ENCODE data around the gene KCNA2.

Gene KCNA2

GRCh38 chr1:110635434-110635833 is 29.3 kb upstream of the KCNA2 start:
- Mint-ChIP-seq H3K4me3 (peak overlapping the region; percentile 30 to 42), H3K27me3 (peaks cover 0 to 6% of the 10 kb centered on the region in 2 donors), H3K27ac (peak overlapping the region; percentile 62), H3K9me3 (no peaks in the 10 kb centered on the region), H3K36me3 (no peaks in the 10 kb centered on the region), H3K4me1 (peaks cover 48 to 58% of the 10 kb centered on the region in 2 donors)
- ATAC-seq (replicated peaks) (no peak), DNase-seq (no peak)

- peak; percentile 81 for DNase-seq
- H3K27ac Mint-ChIP-seq = peak overlapping the region; percentile 73
- H3K4me3 Mint-ChIP-seq = peak overlapping the region; percentile 12 to 30
- no peaks in the 10 kb centered on the region for H3K9me3 Mint-ChIP-seq
- peaks cover 42 to 55% of the 10 kb centered on the region in 2 donors for H3K4me1 Mint-ChIP-seq
- H3K36me3 Mint-ChIP-seq = no peaks in the 10 kb centered on the region
- ATAC-seq (replicated peaks) = peak; percentile 82 to 84
- H3K27me3 Mint-ChIP-seq = no peaks in the 10 kb centered on the region
Observed at GRCh38 chr1:110634455-110635311, 28.5 kb upstream of the KCNA2 start.

GRCh38 chr1:110634086-110634454 is 27.9 kb upstream of the KCNA2 start:
- H3K4me3 Mint-ChIP-seq = no peak overlapping the region

GRCh38 chr1:110633646-110634030 is 27.5 kb upstream of the KCNA2 start:
- Mint-ChIP-seq H3K27ac (no peak overlapping the region), H3K4me1 (peaks cover 38 to 55% of the 10 kb centered on the region in 2 donors), H3K27me3 (no peaks in the 10 kb centered on the region), H3K9me3 (no peaks in the 10 kb centered on the region), H3K4me3 (no peak overlapping the region), H3K36me3 (no peaks in the 10 kb centered on the region)
- ATAC-seq (replicated peaks) = no peak
- no peak for DNase-seq

More at GRCh38 chr1:110634086-110634454, 27.9 kb upstream of the KCNA2 start:
- no peaks in the 10 kb centered on the region for H3K36me3 Mint-ChIP-seq
- H3K27me3 Mint-ChIP-seq = no peaks in the 10 kb centered on the region
- H3K4me1 Mint-ChIP-seq = peaks cover 38 to 55% of the 10 kb centered on the region in 2 donors
- no peak overlapping the region for H3K27ac Mint-ChIP-seq
- ATAC-seq (replicated peaks) (no peak), DNase-seq (no peak)
- no peaks in the 10 kb centered on the region for H3K9me3 Mint-ChIP-seq

- Mint-ChIP-seq H3K4me1 (peaks cover 38 to 50% of the 10 kb centered on the region in 2 donors), H3K27me3 (no peaks in the 10 kb centered on the region), H3K9me3 (no peaks in the 10 kb centered on the region), H3K4me3 (no peak overlapping the region), H3K27ac (no peak overlapping the region), H3K36me3 (no peaks in the 10 kb centered on the region)
- no peak for ATAC-seq (replicated peaks)
- no peak for DNase-seq
Observed at GRCh38 chr1:110631836-110632620, 25.9 kb upstream of the KCNA2 start.

- Mint-ChIP-seq H3K27me3 (no peaks in the 10 kb centered on the region), H3K27ac (no peak overlapping the region), H3K36me3 (no peaks in the 10 kb centered on the region), H3K4me3 (no peak overlapping the region), H3K4me1 (peaks cover 33 to 41% of the 10 kb centered on the region in 2 donors), H3K9me3 (no peaks in the 10 kb centered on the region)
- ATAC-seq (replicated peaks) = peak; percentile 70 to 73
- DNase-seq = peak; percentile 75
Observed at GRCh38 chr1:110630839-110631663, 24.9 kb upstream of the KCNA2 start.

- H3K27me3 Mint-ChIP-seq = no peaks in the 10 kb centered on the region
- no peak overlapping the region for H3K27ac Mint-ChIP-seq
- no peaks in the 10 kb centered on the region for H3K36me3 Mint-ChIP-seq
- H3K4me3 Mint-ChIP-seq = no peak overlapping the region
- peaks cover 10 to 16% of the 10 kb centered on the region in 2 donors for H3K4me1 Mint-ChIP-seq
- no peaks in the 10 kb centered on the region for H3K9me3 Mint-ChIP-seq
- ATAC-seq (replicated peaks) = no peak
- no peak for DNase-seq
Observed at GRCh38 chr1:110628323-110629105, 22.4 kb upstream of the KCNA2 start.

GRCh38 chr1:110627764-110628163 is 21.6 kb upstream of the KCNA2 start:
- DNase-seq (no peak), ATAC-seq (replicated peaks) (no peak)
- no peaks in the 10 kb centered on the region for H3K36me3 Mint-ChIP-seq
- H3K27ac Mint-ChIP-seq = no peak overlapping the region
- no peaks in the 10 kb centered on the region for H3K27me3 Mint-ChIP-seq
- peaks cover 5 to 9% of the 10 kb centered on the region in 2 donors for H3K4me1 Mint-ChIP-seq
- no peak overlapping the region for H3K4me3 Mint-ChIP-seq
- H3K9me3 Mint-ChIP-seq = no peaks in the 10 kb centered on the region

GRCh38 chr1:110626889-110627288 is 20.7 kb upstream of the KCNA2 start:
- Mint-ChIP-seq H3K4me1 (peaks cover 5 to 9% of the 10 kb centered on the region in 2 donors), H3K36me3 (no peaks in the 10 kb centered on the region), H3K27ac (no peak overlapping the region), H3K27me3 (no peaks in the 10 kb centered on the region), H3K4me3 (no peak overlapping the region), H3K9me3 (no peaks in the 10 kb centered on the region)
- DNase-seq (no peak), ATAC-seq (replicated peaks) (no peak)

- no peak for DNase-seq
- H3K27ac Mint-ChIP-seq = no peak overlapping the region
- peaks cover 0 to 7% of the 10 kb centered on the region in 2 donors for H3K27me3 Mint-ChIP-seq
- no peaks in the 10 kb centered on the region for H3K36me3 Mint-ChIP-seq
- no peaks in the 10 kb centered on the region for H3K9me3 Mint-ChIP-seq
- H3K4me3 Mint-ChIP-seq = no peak overlapping the region
- no peak for ATAC-seq (replicated peaks)
- H3K4me1 Mint-ChIP-seq = peaks cover 19 to 31% of the 10 kb centered on the region in 2 donors
Observed at GRCh38 chr1:110620686-110621085, 14.5 kb upstream of the KCNA2 start.

GRCh38 chr1:110620250-110620615 is 14.1 kb upstream of the KCNA2 start:
- ATAC-seq (replicated peaks) = peak in 1 of 2 donors; percentile 1

GRCh38 chr1:110619412-110620249 is 13.5 kb upstream of the KCNA2 start:
- peaks cover 0 to 11% of the 10 kb centered on the region in 2 donors for H3K27me3 Mint-ChIP-seq
- H3K4me3 Mint-ChIP-seq = peak overlapping the region; percentile 89 to 90
- H3K9me3 Mint-ChIP-seq = no peaks in the 10 kb centered on the region
- no peaks in the 10 kb centered on the region for H3K36me3 Mint-ChIP-seq
- peak overlapping the region; percentile 81 for H3K27ac Mint-ChIP-seq
- peak; percentile 94 to 95 for ATAC-seq (replicated peaks)
- peak; percentile 79 for DNase-seq
- H3K4me1 Mint-ChIP-seq = peaks cover 22 to 35% of the 10 kb centered on the region in 2 donors

More at GRCh38 chr1:110620250-110620615, 14.1 kb upstream of the KCNA2 start:
- H3K36me3 Mint-ChIP-seq = no peaks in the 10 kb centered on the region
- no peaks in the 10 kb centered on the region for H3K9me3 Mint-ChIP-seq
- no peak for DNase-seq
- no peak overlapping the region for H3K27ac Mint-ChIP-seq
- peak overlapping the region; percentile 8 to 26 for H3K4me3 Mint-ChIP-seq
- peaks cover 22 to 35% of the 10 kb centered on the region in 2 donors for H3K4me1 Mint-ChIP-seq
- H3K27me3 Mint-ChIP-seq = peaks cover 0 to 11% of the 10 kb centered on the region in 2 donors

GRCh38 chr1:110618668-110619067 is 12.5 kb upstream of the KCNA2 start:
- no peaks in the 10 kb centered on the region for H3K36me3 Mint-ChIP-seq
- DNase-seq (no peak), ATAC-seq (replicated peaks) (no peak)
- peaks cover 0 to 11% of the 10 kb centered on the region in 2 donors for H3K27me3 Mint-ChIP-seq
- no peak overlapping the region for H3K27ac Mint-ChIP-seq
- H3K4me3 Mint-ChIP-seq = no peak overlapping the region
- H3K4me1 Mint-ChIP-seq = peaks cover 22 to 35% of the 10 kb centered on the region in 2 donors
- H3K9me3 Mint-ChIP-seq = no peaks in the 10 kb centered on the region
